Right atrium auricular region (tissue), 2 donors: ENCODE data around the gene OTOG. TPM values are rescaled to one million over a fixed set of nuclear protein-coding genes. Genes with fewer than 3 reads are reported as not detected.

ENCODE experiments used
- DNase-seq: peaks from one replicate; pipeline ENCODE4 v3.0.0-alpha.2; 2019; ENCODE audit warnings: low spot score
- H3K27ac ChIP-seq, 2 donors: fragments of 200-600 bp; sonication (generic); 1 replicate in 1 of 2; 2 replicates in 1 of 2; pipeline ENCODE4 v1.5.1; 2016 to 2019
- H3K27me3 ChIP-seq, 2 donors: fragments of 200-600 bp; sonication (generic); one replicate each; pipeline versions ENCODE4 v1.5.1 to v1.6.0; 2017 to 2019
- H3K36me3 ChIP-seq: fragments of 200-600 bp; sonication (generic); one replicate; pipeline ENCODE4 v1.5.1; 2016
- H3K4me1 ChIP-seq, 2 donors: fragments of 200-600 bp; sonication (generic); one replicate each; pipeline versions ENCODE4 v1.5.1 to v1.6.0; 2017 to 2019
- H3K4me3 ChIP-seq, 2 donors: fragments of 200-600 bp; sonication (generic); 1 replicate in 1 of 2; 2 replicates in 1 of 2; pipeline ENCODE4 v1.5.1; 2017 to 2019; ENCODE audit warnings: mild to moderate bottlenecking in 1 of 2, moderate library complexity in 1 of 2
- H3K9me3 ChIP-seq, 2 donors: fragments of 200-600 bp; sonication (generic); one replicate each; pipeline ENCODE4 v1.5.1; 2019
- CTCF ChIP-seq, 2 donors: fragments of 200-600 bp; sonication (generic); IDR thresholded peaks; one replicate each; pipeline ENCODE4 v1.5.1; 2019; ENCODE audit warnings: antibody characterized with exemption in 2 of 2
- total RNA-seq, 2 donors: library from RNA; depleted of rRNA; stranded (reverse); fragments of >200 nt; gene quantifications; one replicate each; pipeline ENCODE4 v1.1.0, GENCODE V29; 2016

The OTOG gene
- total RNA-seq, 2 donors from 2014 or later: not detected

- Histone ChIP-seq H3K9me3 (no peaks in the 10 kb centered on the region), H3K36me3 (no peaks in the 10 kb centered on the region), H3K4me3 (no peak overlapping the region), H3K27ac (no peak overlapping the region), H3K4me1 (no peaks in the 10 kb centered on the region), H3K27me3 (no peaks in the 10 kb centered on the region)
- DNase-seq: no peak
- TF ChIP-seq CTCF (IDR thresholded peaks at IDR 0.05): no peak
These were observed 5.7 kb upstream of the OTOG start for GRCh38 chr11:17541330-17541885.

- Histone ChIP-seq H3K4me1 (no peaks in the 10 kb centered on the region), H3K4me3 (no peak overlapping the region), H3K27me3 (no peaks in the 10 kb centered on the region), H3K27ac (no peak overlapping the region), H3K36me3 (no peaks in the 10 kb centered on the region), H3K9me3 (no peaks in the 10 kb centered on the region)
- no peak for TF ChIP-seq CTCF (IDR thresholded peaks at IDR 0.05)
- DNase-seq: no peak
These were observed 4.8 kb upstream of the OTOG start for GRCh38 chr11:17542249-17542648.

GRCh38 chr11:17543041-17543440, 4.0 kb upstream of the OTOG start:
- no peak for DNase-seq
- TF ChIP-seq CTCF (IDR thresholded peaks at IDR 0.05): no peak
- H3K36me3 ChIP-seq: no peaks in the 10 kb centered on the region
- H3K4me3 ChIP-seq: no peak overlapping the region
- H3K9me3 ChIP-seq: no peaks in the 10 kb centered on the region
- H3K4me1 ChIP-seq: no peaks in the 10 kb centered on the region
- H3K27ac ChIP-seq: no peak overlapping the region
- no peaks in the 10 kb centered on the region for H3K27me3 ChIP-seq

- DNase-seq: no peak
- Histone ChIP-seq H3K9me3 (no peaks in the 10 kb centered on the region), H3K4me1 (no peaks in the 10 kb centered on the region), H3K4me3 (peak overlapping the region in 1 of 2 donors; percentile 23), H3K36me3 (no peaks in the 10 kb centered on the region), H3K27me3 (no peaks in the 10 kb centered on the region), H3K27ac (no peak overlapping the region)
- TF ChIP-seq CTCF (IDR thresholded peaks at IDR 0.05): no peak
These were observed 3.4 kb upstream of the OTOG start for GRCh38 chr11:17543574-17544180.

GRCh38 chr11:17544181-17544622, 2.9 kb upstream of the OTOG start, which contains the start of gene USH1C:
TSS of gene USH1C (minus strand) at chr11:17544416. CDS start at chr11:17544307, 109 bp downstream.
- Histone ChIP-seq H3K4me3 (peak within 1 kb of the TSS in 1 of 2 donors; percentile 23), H3K27me3 (no peaks in the 10 kb centered on the region), H3K27ac (no peak within 1 kb of the TSS), H3K4me1 (no peaks in the 10 kb centered on the region), H3K36me3 (no peaks in the 10 kb centered on the region), H3K9me3 (no peaks in the 10 kb centered on the region)
- TF ChIP-seq CTCF (IDR thresholded peaks at IDR 0.05): no peak
- DNase-seq: no peak

- H3K27me3 ChIP-seq: no peaks in the 10 kb centered on the region
These were observed 819 bp upstream of the OTOG start for GRCh38 chr11:17546240-17546639.

More at GRCh38 chr11:17546240-17546639, 819 bp upstream of the OTOG start:
- no peak for TF ChIP-seq CTCF (IDR thresholded peaks at IDR 0.05)
- Histone ChIP-seq H3K27ac (no peak overlapping the region), H3K4me3 (no peak overlapping the region), H3K9me3 (no peaks in the 10 kb centered on the region), H3K36me3 (no peaks in the 10 kb centered on the region), H3K4me1 (no peaks in the 10 kb centered on the region)
- no peak for DNase-seq
